GM12872 (cell line): ENCODE data around the gene LRRC37A.
"Not testable (repeated sequence)": the region's sequence is repeated elsewhere in the genome, so short reads cannot be mapped to it uniquely, and the experiment has no call there.

Source experiments
- CTCF ChIP-seq: IDR thresholded peaks from 3 replicates; pipeline ENCODE4 v1.5.1; 2011; ENCODE audit warnings: low read depth, mild to moderate bottlenecking, low read length, moderate library complexity; ENCODE audit not compliant: insufficient read depth

LRRC37A gene

GRCh38 chr17:46270032-46270431, 24.9 kb upstream of the LRRC37A start:
- TF ChIP-seq CTCF, result no peak

GRCh38 chr17:46273541-46274236, 21.2 kb upstream of the LRRC37A start:
- no peak for TF ChIP-seq CTCF

DNA sequence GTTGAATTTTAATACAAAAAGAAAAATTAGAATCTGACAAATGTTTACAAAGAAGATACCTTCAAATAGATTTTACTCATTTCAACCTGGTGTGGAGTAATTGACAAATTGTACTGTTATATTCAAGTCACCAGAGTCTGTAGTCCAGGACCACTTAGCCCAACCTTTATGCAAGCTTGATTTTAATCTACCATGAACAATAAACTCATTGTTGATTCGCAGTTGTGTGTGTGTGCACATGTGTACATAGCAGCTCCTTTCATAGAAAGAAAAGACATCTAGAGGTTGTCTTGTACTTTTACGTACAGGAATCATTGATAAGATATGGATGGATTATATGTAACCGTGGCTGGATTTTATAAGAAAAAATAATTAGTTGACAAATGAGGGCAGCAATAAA, 20.7 kb upstream of the LRRC37A start:
- TF ChIP-seq CTCF, result no peak

GRCh38 chr17:46286764-46287221, 8.1 kb upstream of the LRRC37A start:
- TF ChIP-seq CTCF, result peak; percentile 72

DNA sequence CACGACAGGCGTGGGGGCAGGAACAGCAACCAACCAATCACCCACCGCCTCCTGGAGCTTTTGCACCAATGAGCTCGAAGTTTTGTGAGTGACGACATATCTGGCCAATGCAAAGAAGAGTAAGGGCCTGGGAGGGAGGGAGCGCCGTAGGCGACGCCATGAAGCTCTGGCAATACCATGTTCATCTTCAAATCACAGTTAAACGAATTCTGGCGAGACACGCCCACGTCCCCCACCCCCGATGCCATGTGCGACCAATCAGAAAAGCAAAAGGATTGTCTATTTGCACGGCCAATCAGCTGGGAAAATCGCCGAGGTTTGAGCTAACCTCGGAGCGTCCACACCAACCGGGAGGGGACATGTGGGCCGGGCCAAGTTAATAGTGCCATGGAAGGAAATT, 66.8 kb downstream of the LRRC37A start, which contains the start of gene ARL17B:
TSS of gene ARL17B (minus strand) at position 12 of the 400 bp plus-strand sequence. CDS start 3,369 bp downstream, outside the sequence.
- not testable (repeated sequence) for TF ChIP-seq CTCF
